T-helper 2 cell treated with Interferon-gamma antibody and Interleukin-4, amounts not matched to agents 100 ng/mL and 5 ng/mL, for 36 hours (primary cell): Measurements from ENCODE around the gene PSMB2. TPM values are rescaled to one million over a fixed set of nuclear protein-coding genes. Genes with fewer than 3 reads are reported as not detected.
"Not testable (repeated sequence)": the region's sequence is repeated elsewhere in the genome, so short reads cannot be mapped to it uniquely, and the experiment has no call there.

Source experiments
- intact Hi-C: fragments of 100-400 bp; cut with micrococcal nuclease; formaldehyde crosslinking; loops from one replicate; pipeline ENCODE4 v1.15.1; 2023
- total RNA-seq: library from RNA; stranded (reverse); gene quantifications from 2 replicates; pipeline ENCODE4 v1.2.3, GENCODE V29; 2022

Gene PSMB2
- 98.9 and 99.8 TPM in 2 replicates for total RNA-seq

DNA sequence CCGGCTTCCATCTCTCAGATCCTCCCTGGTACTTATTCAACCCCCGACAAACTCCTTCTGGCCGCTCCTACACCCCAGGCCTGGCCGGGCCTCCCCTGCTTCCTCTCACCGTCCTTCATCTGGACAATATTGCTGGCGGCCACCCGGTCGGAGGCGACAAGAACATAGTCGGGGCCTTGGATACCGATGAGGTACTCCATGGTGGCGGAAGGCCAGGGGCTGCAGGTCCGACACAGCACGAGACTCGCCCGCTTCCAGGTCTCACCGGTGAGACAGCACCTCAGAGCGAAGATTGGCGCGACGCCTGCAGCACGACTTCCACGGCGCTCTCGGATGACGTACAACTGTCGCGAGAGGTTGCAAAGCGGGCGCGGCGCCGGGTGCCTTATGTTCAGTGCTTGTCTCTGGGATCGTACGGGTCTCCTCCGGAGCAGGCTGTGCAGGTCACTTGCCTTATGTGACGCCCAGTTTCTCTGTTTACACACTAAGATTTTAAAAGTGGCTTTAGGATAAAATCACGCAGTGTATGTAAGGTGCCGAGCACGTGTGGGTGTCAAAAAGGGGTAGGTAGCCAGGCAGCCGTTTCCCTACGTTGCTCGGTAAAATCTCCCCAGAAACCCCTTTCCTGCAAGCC lies at the start of gene PSMB2:
Gene PSMB2 (minus strand): TSS at position 294 of the 634 bp plus-strand sequence. CDS start 94 bp downstream, at position 200.
- intact Hi-C loops = loop anchor here (1.0 to 5.0 kb wide), 2 partner anchors 74 to 449 kb away; partner anchors contain the start of gene SFPQ

DNA sequence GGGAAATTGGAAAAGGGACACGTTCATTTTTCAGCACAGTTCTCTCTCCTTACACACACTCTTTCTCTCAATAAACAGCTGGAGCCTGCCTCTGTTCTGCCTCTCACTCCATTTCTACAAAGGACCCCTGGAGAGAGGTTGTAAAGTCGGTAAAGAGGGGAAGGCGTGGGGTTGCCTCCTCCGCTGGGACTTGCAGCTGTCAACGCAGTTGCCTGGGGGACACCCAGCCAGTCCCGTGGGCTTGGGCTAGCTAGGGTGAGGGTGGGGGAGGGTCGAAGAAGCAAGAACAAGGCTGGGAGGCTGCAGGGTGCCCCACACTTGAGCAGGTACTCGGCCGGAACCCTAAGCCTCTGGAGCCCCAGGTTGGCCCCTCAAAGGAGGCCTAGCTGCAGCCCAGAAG lies 49.8 kb upstream of the PSMB2 start:
- intact Hi-C loops = no loop called here

DNA sequence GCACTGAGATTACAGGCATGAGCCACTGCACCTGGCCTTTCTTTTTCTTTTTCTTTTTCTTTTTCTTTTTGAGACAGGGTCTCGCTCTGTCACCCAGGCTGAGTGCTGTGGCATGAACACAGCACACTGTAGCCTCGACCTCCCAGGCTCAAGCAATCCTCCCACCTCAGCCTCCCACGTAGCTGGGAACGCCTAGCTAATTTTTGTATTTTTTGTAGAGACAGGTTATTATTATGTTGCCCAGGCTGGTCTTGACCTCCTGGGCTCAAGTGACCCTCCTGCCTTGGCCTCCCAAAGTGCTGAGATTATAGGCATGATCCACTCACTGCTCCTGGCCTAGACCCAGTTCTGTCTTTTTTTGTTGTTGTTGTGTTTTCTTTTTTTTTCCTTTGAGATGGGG lies 48.8 kb upstream of the PSMB2 start:
- intact Hi-C loops = not testable (repeated sequence)

DNA sequence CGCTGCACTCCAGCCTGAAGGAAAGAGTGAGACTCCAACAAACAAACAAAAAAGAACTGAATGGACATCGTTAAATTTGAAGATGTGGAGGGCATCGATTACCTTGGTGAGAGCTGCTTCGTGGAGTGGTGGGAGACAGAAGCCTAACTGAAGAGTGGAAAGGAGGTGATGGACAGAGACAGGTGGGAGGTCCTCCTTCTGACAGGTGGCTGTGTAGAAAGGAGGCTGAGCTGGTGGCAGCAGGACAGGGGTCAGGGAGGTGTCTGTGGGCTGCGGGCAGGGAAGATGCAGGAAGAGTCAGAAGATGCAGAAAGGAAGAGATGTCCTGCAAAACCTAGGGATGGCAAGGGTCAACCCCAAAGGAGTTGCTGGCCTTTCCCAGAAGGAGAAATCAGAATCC lies 46.8 kb upstream of the PSMB2 start:
- intact Hi-C loops = no loop called here

DNA sequence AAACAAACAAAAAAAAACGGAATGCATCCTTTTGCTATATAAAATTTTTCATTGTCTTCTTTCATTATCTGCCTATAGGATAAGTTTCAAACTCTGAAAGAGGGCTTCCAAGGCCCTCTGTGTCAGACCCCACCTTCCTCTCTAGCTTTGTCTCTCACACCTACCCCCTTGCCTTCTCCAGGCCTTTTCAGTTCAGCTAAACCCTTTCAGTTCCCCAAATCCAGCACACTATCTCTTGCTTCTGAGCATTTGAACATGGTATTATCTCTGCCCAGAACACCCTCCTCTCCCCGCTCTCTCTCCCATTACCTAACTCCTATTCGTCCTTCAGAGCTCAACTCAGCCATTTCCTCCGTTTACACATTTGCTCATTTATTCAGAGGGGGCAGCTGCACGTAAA lies 41.7 kb upstream of the PSMB2 start:
- intact Hi-C loops = no loop called here

DNA sequence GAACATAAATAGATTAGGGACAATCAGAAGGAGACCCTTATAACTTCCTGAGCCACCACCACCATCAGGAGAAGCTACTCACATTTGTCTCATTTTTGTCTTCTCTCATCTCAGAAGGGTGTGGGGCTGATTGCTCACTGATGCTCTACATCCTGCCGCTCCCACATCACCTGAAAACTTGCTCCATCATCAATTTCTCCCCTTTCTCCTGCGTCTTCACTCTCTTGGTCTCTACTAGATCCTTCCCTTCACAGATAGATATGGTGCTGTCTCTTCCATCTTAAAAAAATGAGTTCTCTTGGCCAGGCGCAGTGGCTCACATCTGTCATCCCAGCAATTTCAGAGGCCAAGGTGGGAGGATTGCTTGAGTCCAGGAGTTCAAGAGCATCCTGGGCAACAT lies 38.9 kb upstream of the PSMB2 start:
- intact Hi-C loops = no loop called here

DNA sequence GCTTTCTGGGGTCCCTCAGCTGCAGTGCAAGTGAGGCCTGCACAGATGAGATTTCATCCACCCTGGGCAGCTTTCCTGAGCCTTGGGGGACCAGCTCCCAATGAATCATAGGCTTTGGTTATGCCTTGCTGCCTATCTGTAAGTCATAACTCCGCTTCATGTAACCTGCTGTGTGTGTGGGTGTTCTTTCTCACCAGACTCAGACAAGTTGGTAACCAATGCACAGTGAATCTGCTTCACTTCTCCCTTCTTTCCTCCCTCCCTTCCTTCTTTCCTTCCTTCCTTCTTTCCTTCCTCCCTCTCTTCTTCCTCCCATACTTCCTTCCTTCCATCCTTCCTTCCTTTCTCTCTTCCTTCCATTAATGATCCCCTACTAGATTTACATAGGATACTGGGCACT lies 34.4 kb upstream of the PSMB2 start:
- intact Hi-C loops = no loop called here

DNA sequence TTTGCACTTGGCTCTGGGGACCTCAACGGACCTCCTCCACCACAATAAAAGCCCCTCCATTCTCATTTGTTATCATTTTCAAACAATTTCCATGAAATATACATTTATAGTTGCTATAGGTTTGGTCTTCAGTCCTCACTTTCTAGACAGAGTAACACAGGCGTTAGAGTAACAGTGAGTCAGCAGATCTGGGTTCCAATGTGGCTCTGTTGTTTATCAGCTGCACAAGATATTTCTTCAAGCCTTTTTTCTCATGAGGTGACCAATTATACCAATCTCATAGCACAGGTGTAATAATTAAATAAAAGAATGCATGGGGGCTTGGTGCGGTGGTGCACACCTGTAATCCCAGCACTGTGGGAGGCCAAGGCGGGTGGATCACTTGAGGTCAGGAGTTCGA lies 32.8 kb upstream of the PSMB2 start:
- intact Hi-C loops = no loop called here

DNA sequence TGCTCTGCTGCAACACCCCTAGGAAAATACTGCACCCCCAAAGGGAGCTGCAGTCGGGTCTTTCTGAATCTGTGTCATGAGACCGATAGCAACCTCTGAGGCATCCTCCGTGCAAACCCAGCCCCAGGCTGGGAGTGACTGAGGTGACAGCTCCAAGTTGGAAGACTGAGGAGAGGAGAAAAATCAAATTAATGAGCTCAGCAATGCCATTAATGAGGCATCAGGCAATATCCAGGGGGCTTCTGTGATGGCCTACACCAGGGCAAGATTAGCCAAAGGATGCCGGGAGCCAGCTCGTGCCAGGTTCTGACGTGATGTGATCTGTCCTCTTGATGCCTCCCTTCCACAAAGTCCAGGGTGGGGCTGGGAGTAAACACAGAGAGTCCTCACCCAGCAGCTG lies 30.8 kb upstream of the PSMB2 start:
- intact Hi-C loops = no loop called here

DNA sequence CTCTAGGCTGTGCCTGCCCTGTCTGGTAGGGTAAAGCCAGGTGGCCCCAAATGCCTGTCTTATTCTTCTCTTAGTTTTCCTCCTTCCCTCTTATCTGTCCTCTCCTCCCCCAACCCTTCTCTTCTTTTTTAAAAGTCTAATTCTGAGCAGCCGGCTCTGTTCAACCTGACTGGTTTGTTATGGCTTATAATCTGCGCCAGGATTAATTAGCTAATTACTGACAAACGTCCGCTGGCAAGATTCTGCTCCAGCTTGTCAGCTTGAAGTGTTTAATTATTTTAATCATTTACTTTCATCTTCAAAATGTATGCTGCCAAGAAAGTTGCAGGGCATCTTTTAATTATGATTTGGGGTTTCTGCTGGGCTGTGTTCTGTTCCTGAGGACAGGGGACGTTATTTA lies 27.2 kb upstream of the PSMB2 start:
- intact Hi-C loops = no loop called here

DNA sequence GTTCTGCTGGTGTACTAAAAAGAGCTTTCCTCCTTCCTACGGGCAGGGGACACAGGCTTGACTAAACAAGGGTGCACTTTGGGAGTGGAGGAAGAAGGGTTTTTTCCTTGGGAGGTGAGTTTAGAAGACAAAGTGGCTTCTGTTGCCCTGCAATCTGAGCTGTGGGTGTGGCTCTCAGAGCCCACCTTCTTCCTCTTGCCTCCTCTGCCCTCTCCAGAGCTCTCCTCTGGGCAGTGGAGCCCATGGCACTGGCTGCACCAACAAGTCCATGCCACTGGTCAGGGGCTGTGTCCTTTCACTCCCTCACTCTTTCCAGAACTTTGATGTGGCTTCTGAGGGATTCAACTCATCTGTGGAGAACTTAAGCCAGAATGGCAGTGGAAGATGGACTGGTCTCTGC lies 25.6 kb upstream of the PSMB2 start:
- intact Hi-C loops = no loop called here

DNA sequence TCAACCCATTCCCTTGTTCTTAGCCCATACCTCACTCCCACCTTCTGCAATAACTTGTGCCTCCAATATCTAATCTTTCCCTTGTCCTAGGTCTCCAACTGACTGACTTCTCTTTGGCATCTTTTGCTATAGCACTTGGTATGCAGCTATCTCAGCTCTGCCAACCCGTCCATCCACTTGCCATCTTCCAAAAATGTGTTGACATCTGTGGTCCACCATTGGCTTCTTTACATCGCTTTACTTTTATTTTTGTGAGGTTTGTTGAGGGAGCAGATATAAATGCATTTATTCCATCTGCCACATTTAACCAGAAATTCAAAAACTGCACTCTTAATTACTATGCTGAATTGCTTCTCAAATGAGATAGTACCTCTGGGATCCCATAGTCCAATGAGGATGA lies 24.9 kb upstream of the PSMB2 start:
- intact Hi-C loops = no loop called here

DNA sequence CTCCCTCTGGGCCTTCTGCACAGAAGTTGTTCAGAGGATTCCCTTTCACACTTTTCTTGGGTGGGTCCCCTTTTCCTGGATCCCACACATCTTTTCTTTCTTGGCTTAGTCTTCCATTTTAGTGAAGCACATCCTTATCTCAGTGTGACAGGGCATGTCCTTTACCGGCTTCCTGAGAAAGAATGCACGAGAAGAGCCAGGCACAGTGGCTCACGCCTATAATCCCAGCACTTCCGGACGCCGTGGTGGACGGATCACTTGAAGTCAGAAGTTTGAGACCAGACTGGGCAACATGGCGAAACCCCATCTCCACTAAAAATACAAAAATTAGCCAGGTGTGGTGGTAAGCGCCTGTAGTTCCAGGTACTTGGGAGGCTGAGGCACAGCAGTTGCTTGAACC lies 22.1 kb upstream of the PSMB2 start:
- intact Hi-C loops = no loop called here

DNA sequence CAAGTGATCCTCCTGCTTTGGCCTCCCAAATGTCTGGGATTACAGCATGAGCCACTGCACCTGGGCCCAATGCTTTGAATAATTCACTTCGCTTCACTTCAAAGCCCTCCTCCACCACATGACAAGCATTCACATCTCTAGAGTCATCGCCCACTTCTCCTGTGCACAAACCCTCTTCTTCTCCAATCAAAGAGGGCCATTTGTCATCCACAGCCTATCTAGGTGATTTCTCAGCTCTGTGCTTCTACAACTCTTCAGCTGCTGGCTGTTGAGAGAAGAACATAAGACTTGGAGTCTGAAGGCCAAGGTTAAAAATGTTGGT lies 20.1 kb upstream of the PSMB2 start:
- intact Hi-C loops = no loop called here

DNA sequence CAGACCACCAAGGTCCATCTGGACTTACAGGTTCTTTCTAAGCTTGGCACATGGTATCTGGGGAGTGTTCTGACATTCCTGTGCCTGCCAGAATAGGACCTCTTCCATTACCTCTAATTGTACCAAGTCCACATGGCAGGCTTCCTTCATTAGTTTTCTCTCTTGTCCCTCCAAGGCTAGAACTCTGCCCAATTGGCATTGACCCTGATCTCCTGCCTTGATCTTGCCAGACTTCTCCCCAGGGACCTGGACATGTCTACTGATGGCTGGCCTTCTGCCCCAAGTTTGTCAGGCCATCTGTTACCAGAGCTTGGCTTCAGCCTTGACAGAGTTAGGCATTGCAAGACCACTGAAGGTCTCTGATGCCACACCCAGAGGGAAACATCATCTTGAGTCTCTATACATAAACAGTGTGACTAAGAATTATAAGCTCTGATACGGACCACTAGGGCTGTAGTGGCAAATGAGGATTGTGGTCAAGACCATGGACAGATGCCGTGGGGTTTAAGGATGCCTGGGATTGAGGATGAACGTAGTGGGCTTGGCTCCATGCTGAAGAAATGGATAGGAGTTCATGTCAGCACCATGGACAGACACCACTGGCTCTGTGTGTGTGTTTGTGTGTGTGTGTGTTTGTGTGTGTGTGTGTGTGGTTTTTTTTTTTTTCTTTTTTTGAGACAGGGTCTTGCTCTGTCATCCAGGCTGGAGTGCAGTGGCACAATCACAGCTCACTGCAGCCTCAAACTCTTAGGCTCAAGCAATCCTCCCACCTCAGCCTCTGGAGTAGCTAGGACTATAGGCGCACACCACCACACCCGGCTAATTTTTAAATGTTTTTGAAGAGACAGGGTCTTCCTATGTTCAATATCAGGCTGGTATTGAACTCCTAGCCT lies 19.5 kb upstream of the PSMB2 start:
- intact Hi-C loops = no loop called here

DNA sequence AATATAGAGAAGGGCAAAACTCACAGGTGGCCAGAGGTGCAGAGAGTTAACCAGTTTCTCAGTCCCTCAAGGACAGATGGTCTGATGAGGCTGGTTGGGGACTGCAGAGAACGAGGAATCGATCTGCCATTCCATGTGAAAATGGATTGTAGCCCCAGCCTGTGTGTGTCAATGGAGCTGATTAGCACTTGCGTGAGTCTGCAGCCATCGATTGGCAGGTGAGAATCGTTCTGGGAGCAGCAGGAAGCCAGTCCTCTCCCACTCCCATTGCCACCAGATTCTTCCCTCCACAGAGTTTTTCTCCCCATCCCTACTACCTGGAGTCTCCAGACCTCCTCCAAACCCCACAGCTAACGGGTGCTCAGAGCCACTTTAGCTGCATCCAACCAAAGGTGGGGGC lies 18.3 kb upstream of the PSMB2 start:
- intact Hi-C loops = no loop called here

DNA sequence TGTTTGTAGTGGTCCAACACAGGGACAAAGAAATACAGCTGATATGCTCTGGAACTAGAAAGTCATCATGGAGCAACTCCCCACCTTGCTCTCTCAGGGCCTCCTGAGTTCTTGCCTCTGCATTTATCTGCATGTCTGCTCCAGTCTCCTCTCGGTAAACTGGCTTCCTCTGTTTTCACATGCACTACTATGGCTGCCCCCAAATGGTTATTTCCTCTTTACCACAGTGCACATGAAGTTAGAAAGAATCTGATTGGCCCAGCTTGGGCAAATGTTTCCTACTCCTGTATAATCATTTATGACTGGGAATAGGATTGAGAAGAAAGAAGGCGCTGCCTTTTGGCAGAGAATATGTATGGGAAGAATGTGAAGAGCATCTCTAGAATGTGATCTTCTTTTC lies 16.5 kb upstream of the PSMB2 start:
- intact Hi-C loops = no loop called here

DNA sequence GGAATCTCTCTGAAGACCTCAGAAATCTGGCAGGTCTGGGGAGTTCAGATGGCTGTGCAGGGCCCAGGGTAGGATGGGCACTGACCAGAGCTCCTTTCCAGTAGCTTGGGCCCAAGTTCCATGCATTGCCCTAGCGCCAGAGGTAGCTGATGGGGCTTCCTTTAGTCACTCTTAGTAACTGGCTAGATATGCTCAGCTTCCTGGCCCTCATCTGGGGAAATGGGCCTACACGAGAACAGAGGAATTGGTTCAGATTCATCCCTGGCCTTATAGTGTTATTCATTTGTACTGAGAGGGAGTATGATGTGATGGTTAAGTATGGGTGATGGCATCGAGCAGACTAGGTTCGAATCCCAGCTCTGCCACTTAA lies 15.5 kb upstream of the PSMB2 start:
- intact Hi-C loops = no loop called here

DNA sequence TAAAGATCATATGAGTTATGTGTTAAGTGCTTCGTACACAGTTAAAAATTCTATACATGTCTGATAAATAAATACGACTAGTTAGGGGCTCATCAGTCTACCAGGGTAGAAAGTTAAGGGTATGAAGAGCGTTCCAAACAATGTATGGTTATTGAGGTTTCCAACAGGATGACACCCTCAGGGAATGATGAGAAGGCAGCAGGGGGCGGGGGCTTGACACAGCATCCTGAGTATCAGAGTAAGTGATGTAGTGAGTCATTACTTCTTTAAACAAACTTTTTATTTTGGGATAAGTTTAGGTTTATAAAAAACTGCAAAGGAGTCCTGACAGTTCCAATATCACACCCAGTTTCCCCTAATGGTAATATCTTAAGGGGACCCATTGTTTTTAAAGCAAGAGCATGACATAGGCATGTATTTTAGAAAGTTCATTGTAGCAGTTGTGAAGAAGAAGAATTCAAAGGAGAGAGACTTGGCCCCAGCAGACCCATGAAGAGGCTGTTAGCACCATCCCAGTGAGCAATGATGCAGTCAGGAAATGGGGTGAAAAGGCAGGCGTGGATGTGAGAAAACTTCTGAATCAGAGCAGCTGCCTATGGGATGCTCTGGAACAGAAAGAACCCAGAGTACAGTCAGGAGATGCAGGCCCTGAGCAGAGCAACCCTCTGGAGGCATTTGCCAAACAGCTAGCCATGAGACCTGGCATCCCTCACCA lies 15.0 kb upstream of the PSMB2 start:
- intact Hi-C loops = no loop called here

DNA sequence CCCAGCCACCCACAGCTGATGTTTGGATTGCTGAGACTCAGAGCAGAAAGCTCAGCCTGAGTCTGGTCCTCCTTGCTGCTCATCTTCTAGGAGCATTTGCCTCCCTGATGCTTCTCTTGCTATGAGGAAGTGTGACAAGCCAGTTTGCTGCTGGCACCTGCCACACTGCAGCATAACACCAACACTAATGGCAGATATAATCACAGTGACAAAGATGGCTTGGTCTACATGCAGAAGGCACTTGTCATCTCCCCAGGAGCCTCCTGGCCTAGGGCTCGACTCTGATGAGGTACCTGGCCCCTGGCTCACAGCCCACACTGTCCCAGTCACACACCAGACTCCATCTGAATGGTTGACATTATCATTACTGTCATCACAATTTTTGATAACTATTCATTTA lies 13.9 kb upstream of the PSMB2 start:
- intact Hi-C loops = no loop called here

DNA sequence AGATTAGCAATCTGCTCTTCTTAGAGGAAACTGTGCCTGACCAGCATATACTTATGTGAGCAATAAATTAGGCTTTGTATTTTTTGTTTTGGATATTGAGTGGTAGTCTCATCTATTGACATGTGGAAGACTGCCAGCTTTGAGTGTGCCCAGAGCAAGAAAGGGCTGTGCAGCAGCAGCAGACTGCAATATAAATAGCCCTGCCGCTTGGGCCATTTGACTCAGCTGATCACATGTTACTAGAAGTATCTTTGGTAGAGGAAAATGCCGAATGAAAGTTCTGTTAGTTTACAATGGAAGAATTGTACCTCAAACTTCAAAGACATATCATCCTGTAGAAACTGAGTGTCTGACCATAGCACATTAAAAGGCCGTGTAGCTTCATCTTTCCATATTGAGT lies 9.1 kb upstream of the PSMB2 start:
- intact Hi-C loops = no loop called here

DNA sequence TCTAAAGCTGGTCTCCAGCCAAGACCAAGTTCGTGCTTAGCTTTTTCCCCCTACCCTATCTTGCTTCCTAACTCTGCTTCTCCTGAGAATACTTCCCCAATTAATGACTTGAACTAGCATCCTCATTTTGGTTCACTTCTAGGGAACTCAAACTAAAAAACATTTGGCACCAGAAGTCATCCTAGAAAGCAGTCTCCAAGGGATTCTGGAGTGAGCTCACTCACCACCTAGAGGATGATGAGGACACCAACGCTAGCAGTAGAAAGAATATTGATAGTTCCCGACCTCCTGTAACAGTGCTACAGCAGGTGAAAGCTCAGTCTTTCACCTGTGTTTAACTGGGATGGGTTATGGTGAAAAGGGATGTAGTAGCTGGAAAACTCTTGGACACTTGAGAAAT lies 4.7 kb upstream of the PSMB2 start:
- intact Hi-C loops = no loop called here
